ENCODE data around the gene AOPEP.

Gene AOPEP

GRCh38 chr9:94761481-94761880 lies 35.0 kb downstream of the AOPEP start:
- no peak for DNase-seq (ENCODE audit: low spot score)

- no peak for DNase-seq (ENCODE audit: low spot score)
Observed at GRCh38 chr9:94767331-94768072, 41.0 kb downstream of the AOPEP start.

DNA sequence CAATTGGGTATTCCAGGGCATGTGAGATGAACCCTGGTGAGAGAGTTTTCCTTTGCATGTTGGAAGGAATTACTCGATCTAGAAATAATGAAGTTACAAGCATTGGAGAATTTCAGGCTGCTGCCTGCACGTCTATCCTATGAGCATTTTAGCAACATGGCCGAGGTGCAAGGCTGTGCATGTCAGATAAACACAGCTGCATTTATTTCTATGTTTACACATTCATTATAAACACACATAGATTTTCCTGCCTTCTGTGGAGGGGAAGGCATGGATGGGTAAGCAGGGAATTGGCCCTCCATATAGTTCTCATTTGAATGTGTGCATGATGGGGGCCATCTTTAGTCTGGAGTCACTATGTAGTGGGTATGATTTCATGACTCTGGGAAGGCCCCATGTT lies 42.3 kb downstream of the AOPEP start:
- DNase-seq (ENCODE audit: low spot score) = no peak

DNA sequence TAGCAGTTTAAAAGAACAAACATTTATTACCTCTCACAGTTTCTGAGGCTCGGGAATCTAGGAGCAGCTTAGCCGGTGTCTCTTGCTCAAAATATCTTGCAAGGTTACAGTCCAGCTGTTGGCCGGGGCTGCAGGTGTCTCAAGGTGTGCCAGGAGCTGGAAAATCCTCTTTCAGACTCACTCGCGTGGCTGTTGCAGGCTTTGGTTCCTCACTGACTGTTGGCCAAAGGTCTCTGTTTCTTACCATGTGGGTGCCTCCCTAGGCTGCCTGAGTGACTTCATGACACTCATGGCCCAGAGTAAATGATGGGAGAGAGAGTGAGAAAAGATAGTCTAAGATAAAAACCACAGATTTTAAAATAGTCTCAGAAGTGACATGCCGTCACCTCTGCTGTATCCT lies 43.8 kb downstream of the AOPEP start:
- no peak for DNase-seq (ENCODE audit: low spot score)

GRCh38 chr9:94771096-94771495 lies 44.6 kb downstream of the AOPEP start:
- no peak for DNase-seq (ENCODE audit: low spot score)

GRCh38 chr9:94772144-94772543 lies 45.6 kb downstream of the AOPEP start:
- no peak for DNase-seq (ENCODE audit: low spot score)

DNA sequence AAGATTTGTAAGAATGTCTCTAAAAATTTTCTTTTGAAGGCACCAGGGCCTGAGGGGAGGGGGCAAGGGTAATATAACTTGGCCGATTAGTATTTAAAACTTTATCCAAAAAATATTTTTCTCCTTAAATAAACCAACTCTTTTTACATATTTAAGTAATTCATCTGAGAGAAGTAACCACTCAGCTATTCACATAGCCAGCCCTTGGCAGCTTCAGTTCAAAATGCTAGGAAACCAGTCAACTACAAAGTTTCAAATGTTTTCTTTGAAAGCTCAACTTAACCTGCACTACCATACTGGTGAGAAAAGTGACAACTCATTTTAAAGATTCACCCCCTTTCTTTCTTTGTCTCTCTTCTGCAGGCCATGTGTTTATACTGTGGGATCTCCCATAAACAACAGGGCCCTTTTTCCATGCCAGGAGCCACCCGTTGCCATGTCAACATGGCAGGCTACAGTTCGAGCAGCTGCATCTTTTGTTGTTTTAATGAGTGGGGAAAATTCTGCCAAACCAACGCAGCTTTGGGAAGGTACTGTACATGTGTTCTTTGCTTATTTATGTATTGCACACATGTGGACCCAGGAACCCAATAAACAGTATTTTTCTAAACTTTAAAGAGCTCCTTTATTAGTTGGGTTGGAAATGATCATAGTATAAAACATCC lies 46.3 kb downstream of the AOPEP start:
- no peak for DNase-seq (ENCODE audit: low spot score)

GRCh38 chr9:94773655-94774054 lies 47.2 kb downstream of the AOPEP start:
- DNase-seq (ENCODE audit: low spot score) = no peak

- DNase-seq (ENCODE audit: low spot score) = no peak
Observed at GRCh38 chr9:94778013-94778412, 51.5 kb downstream of the AOPEP start.

DNA sequence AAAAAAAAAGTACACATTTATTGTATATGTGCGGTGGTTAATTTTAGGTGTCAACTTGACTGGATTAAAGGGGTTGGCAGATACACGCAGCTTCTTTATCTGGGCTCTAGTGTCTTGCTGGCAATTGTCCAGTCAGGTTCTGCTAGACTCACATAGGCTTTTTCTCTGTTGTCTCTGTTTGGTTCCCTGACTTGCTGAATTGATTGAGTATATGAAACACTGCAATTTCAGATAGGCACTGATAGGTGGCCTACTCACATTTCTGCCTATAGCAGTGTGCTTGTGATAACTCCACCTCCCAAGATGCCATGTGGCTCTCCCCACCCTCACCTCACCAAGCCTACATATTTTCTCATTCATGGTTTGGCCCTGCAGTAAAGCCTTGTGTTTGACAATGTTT lies 52.5 kb downstream of the AOPEP start:
- DNase-seq (ENCODE audit: low spot score) = no peak

GRCh38 chr9:94779693-94780290 lies 53.3 kb downstream of the AOPEP start:
- DNase-seq (ENCODE audit: low spot score) = no peak

GRCh38 chr9:94780516-94780950 lies 54.0 kb downstream of the AOPEP start:
- DNase-seq (ENCODE audit: low spot score) = no peak

DNA sequence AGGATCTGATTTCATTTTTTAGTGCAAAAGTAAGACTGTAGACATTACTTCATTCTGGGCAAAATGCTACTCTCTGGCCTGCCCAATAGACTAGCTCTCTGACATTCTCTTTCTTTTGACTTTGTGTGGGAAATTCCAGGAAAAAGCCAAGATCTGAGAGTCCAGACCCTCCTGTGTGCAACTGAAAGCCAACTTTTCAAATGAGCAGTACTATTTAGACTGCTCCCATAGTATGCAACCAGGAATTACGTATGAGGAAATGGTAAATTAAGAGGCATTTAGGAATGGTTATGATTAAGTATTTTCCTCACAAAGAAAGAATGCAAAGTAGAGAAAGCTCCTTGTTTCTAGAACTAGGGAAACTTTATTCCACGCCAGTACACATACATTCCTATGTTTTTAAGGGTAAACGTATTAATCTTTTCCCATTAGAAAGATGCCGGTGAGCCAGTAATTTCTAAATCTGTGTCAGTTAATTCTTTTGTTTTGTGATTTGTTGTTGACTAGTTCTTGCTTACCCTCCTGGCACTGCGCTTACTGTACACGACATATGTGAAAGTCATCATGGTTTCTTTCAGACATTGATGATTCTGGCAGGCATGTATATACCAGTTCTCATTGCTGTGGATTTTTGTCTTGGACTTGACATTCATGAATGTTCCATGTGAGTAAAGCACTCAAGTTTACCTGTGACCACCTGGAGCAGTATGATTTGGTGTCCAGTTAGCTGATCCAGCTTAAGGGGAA lies 56.0 kb downstream of the AOPEP start:
- no peak for DNase-seq (ENCODE audit: low spot score)

GRCh38 chr9:94783102-94783682 lies 56.7 kb downstream of the AOPEP start:
- peak; percentile 64 for DNase-seq (ENCODE audit: low spot score)

- no peak for DNase-seq (ENCODE audit: low spot score)
Observed at GRCh38 chr9:94783928-94784327, 57.4 kb downstream of the AOPEP start.

DNA sequence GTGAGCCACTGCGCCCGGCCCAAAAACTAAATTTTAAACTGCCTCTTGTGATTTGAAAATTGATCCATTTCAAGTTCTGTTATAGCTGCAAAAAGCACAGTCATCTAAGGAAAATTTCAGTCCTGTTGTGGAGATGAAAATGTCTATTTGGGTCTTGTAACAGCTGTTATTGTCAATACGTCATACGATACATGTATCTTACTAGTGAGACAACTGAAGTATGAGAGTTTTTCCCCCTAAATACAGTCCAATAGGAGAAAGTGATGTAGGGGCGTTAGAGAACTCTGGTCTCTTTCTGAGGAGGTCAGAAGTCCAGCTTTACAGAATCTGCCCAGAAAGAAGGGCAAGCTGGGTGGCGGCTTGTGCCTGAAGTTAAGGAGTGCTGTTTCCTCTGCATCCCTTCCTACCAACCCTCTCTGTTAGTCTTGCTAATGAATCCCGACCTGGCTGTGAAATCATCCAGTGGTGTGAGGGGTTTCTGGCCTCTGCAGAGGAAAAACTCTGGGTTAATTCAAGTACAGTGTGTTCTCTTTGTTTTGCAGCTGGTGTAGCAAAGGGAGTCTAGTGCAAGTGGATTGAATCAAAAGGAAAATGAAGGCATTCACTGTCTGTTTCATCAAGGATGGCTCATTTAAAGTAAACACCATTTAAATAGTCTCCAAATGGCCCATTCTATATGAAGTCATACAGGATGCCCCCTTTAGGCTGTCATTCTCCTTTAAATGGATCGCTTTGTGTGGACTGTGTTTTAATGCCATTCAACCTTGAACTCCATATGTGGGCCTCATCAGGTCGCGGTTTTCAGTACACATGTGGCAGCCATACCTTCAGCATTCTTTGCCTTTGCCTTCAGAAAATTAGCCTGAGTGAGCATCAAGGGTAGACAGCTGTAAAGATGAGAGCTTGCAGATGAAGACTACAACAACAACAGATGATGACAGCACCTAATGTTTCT lies 59.0 kb downstream of the AOPEP start:
- DNase-seq (ENCODE audit: low spot score) = no peak

GRCh38 chr9:94786586-94786985 lies 60.1 kb downstream of the AOPEP start:
- no peak for DNase-seq (ENCODE audit: low spot score)

DNA sequence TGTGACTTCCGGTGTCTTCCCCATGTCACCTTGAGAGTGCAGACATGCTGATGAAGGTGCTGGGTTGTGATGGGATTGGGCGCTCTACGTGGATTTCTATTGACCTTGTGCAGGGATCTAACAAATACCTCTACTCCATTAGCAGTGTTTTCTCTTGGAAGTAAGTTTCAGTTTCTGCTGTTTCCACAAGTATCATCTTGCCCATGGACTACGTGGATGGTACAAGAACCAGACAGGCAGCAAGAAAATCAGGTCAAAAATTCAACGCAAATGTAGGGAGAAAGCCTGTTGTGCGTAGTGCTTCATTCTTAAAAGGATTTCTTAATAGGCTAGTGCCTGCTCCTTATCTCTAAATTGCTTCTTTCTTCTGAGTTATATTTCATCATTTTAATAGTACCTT lies 60.8 kb downstream of the AOPEP start:
- DNase-seq (ENCODE audit: low spot score) = no peak

GRCh38 chr9:94788570-94789105 lies 62.1 kb downstream of the AOPEP start:
- no peak for DNase-seq (ENCODE audit: low spot score)

DNA sequence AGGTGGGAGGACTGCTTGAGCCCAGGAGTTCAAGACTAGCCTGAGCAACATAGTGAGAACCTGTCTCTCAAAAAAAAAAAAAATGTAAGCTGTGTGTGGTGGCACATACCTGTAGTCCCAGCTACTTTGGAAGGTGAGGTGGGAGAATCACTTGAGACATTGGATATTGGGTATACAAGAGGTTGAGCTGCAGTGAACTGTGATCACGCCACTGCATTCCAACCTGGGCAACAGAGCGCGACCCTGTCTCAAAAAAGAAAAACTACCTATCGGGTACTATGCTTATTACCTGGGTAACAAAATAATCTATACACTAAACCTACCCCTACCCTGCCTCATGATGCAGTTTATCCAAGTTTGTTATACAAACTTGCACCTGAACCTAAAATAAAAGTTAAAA lies 64.9 kb downstream of the AOPEP start:
- DNase-seq (ENCODE audit: low spot score) = no peak

GRCh38 chr9:94792511-94792910 lies 66.0 kb downstream of the AOPEP start:
- no peak for DNase-seq (ENCODE audit: low spot score)
